GM18505 (cell line): ENCODE data around the gene SULT1C2.

Experiments
- ATAC-seq: cut with Tn5 transposase; IDR thresholded peaks from one replicate; pipeline ENCODE4 v1.9.1; 2021; ENCODE audit not compliant: unreplicated experiment
- POLR2A ChIP-seq: IDR thresholded peaks from 4 replicates; pipeline ENCODE4 v1.6.1; 2011; ENCODE audit warnings: borderline replicate concordance; ENCODE audit not compliant: insufficient read depth, insufficient read length; ENCODE audit errors: extremely low read depth

Gene SULT1C2

DNA sequence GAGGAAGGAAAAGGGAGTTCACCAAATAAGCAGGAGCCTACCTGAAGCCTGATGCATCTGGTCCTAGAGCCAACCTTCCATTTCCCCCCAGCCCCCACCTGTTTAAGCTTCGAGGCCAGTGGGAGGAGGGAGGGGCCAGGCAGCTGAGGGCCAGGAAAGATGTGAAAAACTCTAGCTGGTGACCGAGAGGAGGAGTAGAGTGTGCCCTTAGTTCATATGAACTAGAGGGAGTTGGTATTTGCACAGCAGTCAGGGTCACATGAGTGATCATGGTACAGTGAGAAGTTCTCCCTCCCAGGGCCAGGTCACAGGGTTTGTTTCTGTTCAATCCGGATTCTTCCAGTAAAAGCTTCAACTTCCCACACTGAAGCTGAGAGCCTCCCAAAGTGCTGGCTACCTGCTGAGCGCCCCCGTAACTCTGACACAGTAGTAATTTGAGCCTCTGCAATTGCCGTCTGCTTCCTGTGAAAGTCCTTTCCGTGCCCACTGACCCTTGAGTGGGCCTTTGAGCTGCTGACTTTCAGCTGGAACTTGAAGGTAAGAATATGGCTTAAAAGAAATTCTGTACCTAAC is at the start of gene SULT1C2:
Gene SULT1C2 (plus strand): TSS at position 362 of the 573 bp plus-strand sequence. CDS start 4,773 bp downstream, outside the sequence.
- TF ChIP-seq POLR2A: no peak
- ATAC-seq: no peak

DNA sequence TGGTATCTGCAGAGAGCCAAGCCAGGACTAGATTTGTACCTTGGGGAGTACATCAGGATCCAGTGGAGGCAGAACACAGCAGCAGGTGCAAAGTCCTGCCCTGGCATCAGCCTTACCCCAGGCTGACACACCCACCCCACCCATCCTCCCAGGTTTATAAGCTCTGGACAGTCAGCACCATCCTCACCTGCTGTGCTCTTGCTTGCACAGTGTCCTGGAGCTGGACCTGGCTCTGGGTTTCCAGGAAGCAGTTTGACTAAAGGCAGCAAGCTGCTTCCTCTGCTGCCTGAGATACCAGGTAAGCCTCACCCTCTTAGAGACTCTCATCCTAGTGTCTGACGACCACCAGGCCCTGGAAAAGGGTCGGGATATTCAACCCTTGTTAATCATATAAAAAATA is 48.9 kb upstream of the SULT1C2 start, which contains the start of gene SULT1C3:
Gene SULT1C3 (plus strand): TSS at position 183 of the 400 bp plus-strand sequence. CDS start 7,227 bp downstream, outside the sequence.
- no peak for TF ChIP-seq POLR2A
- ATAC-seq: no peak

DNA sequence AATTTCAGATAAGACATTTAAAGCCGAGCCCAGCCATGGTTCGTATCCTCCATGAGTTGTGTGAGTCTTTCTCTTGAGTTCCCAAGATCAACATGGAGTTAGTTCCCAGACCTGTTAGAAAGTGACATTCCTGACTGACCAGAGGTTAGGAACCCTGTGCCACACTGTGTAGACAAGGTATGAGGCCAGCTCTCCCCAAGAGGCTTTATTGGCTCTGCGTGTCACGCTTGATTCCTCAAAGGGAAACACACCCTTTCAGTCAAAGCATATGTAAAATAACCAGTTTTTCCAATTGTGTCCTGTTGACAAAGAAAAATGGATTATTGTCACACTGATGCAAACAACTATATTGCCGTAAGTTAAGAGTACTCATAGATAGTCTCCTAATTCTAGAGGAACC is 47.7 kb upstream of the SULT1C2 start:
- no peak for TF ChIP-seq POLR2A
- ATAC-seq: no peak

DNA sequence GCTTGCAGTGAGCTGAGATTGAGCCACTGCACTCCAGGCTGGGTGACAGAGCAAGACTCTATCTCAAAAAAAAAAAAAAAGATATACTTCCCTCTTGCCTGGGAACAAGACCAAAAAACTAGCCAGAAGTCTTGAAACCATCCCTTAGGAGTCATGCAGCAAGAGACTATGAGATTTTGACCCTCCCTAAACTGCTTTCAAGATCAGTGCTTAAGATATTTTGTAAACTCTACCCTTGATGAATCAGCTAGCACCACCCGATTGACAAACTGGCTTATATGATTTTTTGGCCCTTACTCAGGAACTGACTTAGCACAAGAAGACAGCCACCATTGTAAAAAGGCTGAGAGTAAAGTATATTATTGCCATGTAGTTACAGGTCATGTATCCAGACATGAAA is 45.1 kb upstream of the SULT1C2 start:
- no peak for TF ChIP-seq POLR2A
- no peak for ATAC-seq

DNA sequence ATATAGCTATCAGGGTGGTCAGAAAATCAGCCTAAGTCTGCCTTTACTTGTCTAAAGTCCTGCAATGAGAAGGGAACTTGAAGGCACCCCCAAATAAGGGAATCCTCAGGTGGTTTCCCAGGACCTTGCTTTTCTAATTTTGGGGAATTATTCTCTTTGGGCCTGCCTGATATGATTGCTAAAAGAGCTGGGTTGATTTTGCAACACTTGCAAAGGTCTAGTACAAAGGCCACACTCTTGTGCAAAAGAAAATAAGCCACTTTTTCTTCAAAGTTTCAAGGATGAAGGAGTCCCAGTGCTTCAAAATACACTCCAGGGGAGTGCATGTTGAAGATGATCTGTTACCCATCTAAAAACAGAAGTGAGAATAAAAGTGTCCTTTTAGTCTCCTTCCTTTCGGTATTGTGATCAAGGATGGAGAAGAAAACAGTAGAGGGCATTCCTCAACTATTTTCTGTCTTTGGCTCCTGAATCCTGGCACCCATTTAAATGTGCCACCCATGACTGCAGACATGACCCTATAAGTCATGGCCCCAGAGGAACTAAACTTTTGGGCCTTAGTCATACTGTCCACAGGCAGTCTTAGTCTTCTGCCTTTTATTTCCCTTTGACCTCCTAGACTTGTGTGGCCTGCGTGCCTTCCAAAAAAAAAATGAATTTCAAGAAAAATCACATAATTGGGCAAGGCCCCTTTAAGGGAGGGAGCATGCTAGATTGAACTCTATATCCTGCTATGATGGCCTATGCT is 43.9 kb upstream of the SULT1C2 start:
- no peak for ATAC-seq
- TF ChIP-seq POLR2A: no peak

DNA sequence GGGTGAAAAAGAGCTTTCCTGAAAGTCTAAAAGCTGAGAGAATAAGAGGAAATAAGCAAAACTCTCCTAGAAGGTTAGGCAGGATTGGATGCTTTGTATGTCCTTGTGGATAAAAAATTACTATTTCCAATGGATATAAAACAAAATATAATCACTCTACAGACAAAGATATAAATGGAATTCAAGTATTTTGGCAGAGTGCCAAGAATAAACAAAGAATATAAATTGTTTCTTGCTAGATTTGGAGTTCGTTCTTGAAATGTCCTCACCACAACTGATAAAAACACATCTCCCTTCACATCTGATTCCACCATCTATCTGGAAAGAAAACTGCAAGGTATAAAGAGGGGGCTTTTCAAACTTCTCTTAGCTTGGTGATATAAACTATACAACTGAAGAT is 35.6 kb upstream of the SULT1C2 start:
- TF ChIP-seq POLR2A: no peak
- ATAC-seq: no peak

DNA sequence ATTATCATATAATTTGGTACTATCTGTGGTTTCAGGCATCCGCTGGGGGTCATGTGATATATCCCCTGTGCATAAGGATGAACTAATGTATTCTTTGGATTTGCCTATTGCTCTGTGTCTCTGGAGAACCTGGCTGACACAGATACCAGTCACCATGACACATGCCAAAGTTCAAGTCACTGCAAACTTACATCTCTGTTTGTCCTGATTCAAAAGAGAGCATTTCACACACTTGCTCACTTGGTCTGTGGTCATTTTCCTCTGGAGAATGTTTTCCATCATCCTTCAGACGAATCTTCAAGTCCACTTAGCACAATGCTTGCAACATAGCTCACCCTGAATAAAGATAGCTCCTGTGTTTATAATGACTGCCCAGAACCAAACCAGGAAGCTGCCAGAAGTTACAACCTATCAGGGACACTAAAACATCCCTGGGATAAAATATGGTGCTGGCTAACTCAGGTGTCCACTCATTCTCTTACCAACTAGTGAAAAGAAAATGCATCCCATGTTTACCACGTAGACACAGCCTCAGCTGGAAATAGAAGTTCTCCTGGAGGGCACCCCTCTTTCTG is 30.9 kb upstream of the SULT1C2 start:
- no peak for TF ChIP-seq POLR2A
- no peak for ATAC-seq

DNA sequence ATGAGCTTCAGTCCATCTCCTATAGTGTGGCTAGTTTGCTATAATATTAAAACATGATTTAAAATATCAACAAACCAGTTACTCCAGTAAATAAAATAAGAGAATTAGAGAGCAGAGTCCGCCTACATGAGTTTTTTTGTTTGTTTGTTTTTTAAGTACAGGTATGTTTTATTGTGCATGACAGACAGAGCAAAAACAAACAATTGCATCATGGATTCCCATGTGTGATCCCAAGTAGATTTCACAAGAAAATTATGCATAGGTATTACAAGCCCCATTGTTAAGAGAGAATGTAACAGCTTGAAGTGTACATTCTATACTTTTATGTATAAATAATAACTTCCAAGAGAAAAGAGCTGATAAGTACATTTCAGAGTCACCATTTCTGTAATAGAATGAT is 27.9 kb upstream of the SULT1C2 start:
- TF ChIP-seq POLR2A: no peak
- no peak for ATAC-seq

DNA sequence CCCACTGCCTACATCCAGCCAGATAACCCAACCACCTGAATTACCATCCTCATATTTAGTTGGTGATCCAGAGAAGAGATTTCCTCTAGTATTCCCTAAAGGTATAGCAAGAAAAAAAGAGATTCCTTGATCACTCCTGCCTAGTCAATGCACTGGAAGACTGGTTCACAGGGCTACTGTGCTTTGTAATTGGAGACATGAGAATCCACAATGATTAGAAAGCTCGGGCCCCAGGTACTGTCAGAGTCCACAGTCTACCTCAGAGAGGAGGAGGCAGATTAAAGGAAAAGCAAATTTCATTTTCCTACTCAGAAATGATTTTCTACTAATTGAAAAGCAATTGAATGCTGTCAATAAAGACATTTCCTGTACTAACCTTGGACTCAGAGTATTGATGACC is 26.7 kb upstream of the SULT1C2 start:
- no peak for TF ChIP-seq POLR2A
- no peak for ATAC-seq

DNA sequence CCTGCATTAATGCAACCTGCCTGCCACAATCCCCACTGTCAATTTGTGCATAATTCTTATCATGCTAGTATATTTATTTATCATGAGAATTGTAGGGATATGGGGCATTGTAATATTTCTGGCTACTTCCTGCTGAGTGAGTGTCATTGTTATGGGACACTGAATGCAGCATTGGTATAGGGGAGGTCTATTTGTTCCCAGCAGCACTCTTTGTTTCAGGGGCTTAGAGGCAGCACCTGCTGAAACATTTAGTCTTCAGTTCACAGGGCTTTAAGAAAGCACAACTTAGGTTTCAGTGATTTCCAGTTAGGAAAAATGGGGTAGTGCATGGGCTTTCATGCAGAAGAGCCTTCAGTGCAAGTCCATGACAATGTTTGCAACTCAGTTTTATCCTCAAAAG is 25.3 kb upstream of the SULT1C2 start:
- no peak for TF ChIP-seq POLR2A
- ATAC-seq: no peak

DNA sequence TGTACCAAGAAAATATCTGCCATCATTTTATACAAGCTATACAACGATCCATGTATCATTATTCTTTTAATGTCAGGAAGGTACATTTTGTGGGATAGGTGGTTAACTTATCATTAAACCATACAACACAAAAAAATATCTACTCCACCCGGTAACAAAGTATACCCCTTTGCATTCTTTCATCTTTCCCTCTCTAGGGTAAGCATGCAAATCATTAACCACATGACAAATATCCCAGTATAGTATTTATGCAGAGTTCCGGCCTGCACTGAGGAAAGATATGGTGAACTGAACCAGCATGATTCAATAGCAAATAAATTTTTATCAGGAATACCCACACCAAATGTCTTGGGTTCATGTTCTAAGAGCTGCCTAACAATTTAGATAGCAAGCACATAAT is 22.5 kb upstream of the SULT1C2 start:
- no peak for TF ChIP-seq POLR2A
- no peak for ATAC-seq

DNA sequence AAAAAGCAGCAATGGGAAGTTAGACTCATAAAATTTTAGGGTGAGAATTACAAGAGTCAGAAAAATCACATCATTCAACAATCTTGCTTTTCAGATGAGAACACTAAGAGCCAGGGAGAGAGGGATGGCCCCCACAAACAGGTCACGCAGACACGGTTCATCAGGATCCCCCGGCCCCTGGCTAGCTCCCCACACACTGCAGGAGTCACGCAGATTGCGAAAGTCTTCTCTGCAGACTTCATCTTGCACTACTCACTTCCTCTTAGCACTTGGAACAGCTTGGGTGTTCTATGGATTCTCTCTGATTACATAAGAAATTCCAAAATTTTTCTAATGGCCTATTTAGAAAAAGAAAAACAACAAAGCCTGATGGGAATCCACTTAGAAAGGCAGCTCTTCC is 21.6 kb upstream of the SULT1C2 start:
- ATAC-seq: no peak
- no peak for TF ChIP-seq POLR2A

DNA sequence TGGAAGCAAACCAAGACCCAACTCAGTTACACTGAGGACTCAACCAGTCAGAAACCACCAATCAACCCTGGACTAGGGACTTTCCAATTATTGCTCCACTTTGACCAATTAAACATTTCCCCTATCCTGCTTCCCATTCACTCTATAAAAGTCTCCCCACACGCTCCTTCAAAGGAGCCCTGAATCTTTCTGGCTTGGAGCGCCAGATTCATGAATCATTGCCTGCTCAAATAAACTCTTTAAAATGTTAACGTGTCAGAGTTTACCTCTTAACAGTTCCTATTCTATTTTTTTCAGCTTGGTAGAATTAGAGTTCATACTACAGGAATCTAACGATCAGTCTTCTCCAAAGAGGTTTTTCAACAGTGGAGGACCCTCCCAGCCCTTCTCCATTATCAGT is 20.7 kb upstream of the SULT1C2 start:
- TF ChIP-seq POLR2A: no peak
- ATAC-seq: no peak

DNA sequence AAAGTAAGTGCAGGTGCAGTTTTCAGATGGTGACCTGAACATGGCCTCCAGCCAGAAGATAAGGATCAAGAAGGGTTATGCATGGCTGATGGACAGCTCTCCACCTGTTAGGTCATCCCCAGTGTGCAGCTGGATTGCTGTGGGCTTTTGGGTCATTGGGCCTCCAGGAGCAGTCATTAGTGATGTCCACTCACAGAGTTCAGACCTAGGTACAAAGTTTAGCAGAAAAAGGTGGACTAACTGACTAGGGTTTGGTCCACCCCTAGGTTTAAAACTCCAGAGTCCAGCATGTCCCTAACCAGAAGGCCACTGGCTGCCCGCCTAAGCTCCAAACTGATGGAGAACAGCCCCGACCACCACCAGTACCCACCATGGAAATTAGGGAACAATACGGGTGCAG is 18.3 kb upstream of the SULT1C2 start:
- ATAC-seq: no peak
- TF ChIP-seq POLR2A: no peak

DNA sequence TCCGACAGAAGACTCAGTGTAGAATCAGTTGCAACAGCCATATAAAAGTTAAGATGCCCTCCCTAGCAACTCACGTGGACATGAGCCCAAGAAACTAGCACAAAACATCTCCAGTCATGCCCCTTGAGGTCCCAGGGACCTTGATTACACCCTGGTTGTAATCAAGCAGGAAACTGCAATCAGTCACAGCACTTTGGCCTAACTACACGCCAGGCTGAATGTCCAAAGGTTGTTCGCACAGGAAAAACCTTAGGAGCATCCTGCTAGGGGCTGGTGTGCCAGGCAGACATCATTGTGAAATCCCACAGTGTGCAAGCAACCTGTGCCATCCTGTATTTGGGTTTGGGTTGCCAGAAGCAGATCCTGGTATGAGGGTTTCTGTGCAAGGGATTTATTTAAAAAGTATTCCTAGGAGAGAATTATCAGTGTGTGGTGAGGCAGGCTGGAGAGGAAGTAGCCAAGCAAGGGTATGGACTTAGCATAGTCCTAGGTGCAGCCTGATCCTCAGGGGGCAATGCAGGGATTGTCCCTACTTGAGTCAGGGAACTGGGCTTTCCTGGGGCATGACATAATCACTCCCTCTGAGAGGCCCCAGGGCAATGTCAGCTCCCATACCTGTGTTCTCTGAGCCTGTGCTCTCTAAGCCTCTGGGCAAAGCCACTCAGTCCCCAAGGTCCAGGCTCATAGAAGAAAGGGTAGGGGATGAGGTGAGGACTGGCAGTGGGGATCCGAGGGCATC is 17.8 kb upstream of the SULT1C2 start:
- no peak for ATAC-seq
- TF ChIP-seq POLR2A: no peak
